Activated naive CD8-positive, alpha-beta T cell treated with anti-CD3 and anti-CD28 coated beads, Interleukin-2, amount 10 ng/mL, durations not matched to agents 7 days and 5 days (primary cell): ENCODE data around the gene VIL1. TPM values are rescaled to one million over a fixed set of nuclear protein-coding genes. Genes with fewer than 3 reads are reported as not detected.
A peak's percentile ranks its signal among the peaks of the same experiment; 100 is the strongest.

Experiments
- ATAC-seq: fragments of 150-1000 bp; cut with Tn5 transposase; one replicate; pipeline ENCODE4 v1.10.0; 2021; ENCODE audit warnings: low read depth, moderate library complexity
- POLR2A ChIA-PET: fragments of 350-600 bp; sonication (Branson Sonifier 250); formaldehyde crosslinking; loops from one replicate; lab custom pipeline; 2021; ENCODE audit warnings: antibody characterized with exemption; lab: Charles Lee
- DNase-seq: peaks from one replicate; pipeline ENCODE4 v3.0.0; 2021
- H3K27ac Mint-ChIP-seq: one replicate; pipeline ENCODE4 v1.8.0; 2022; ENCODE audit warnings: mild to moderate bottlenecking, mixed read lengths
- H3K27me3 Mint-ChIP-seq: one replicate; pipeline ENCODE4 v1.8.0; 2022; ENCODE audit warnings: mild to moderate bottlenecking, moderate library complexity, mixed read lengths
- H3K36me3 Mint-ChIP-seq: one replicate; pipeline ENCODE4 v1.8.0; 2021; ENCODE audit warnings: mild to moderate bottlenecking, mixed read lengths
- H3K4me1 Mint-ChIP-seq: one replicate; pipeline ENCODE4 v1.8.0; 2021; ENCODE audit warnings: mixed read lengths
- H3K4me3 Mint-ChIP-seq: one replicate; pipeline ENCODE4 v1.8.0; 2022; ENCODE audit warnings: mild to moderate bottlenecking, moderate library complexity, mixed read lengths
- H3K9me3 Mint-ChIP-seq: one replicate; pipeline ENCODE4 v1.8.0; 2021; ENCODE audit warnings: mixed read lengths
- microRNA-seq: library from miRNA; unstranded; fragments of <30 nt; microRNA quantifications from one replicate; pipeline ENCODE4 v1.2.0, GENCODE V29; 2022
- total RNA-seq, 2 experiments: library from RNA; stranded (reverse); gene quantifications; one replicate each; pipeline ENCODE4 v1.2.3, GENCODE V29; 2021

Gene VIL1
- total RNA-seq, 2 experiments from 2014 or later: not detected

GRCh38 chr2:218477247-218477646 is 58.3 kb downstream of the VIL1 start:
- Mint-ChIP-seq H3K27me3 (no peaks in the 10 kb centered on the region), H3K4me1 (peaks cover 1% of the 10 kb centered on the region), H3K9me3 (no peaks in the 10 kb centered on the region), H3K36me3 (peaks cover 40% of the 10 kb centered on the region), H3K27ac (no peak overlapping the region), H3K4me3 (no peak overlapping the region)
- no peak for ATAC-seq
- no peak for DNase-seq
- POLR2A ChIA-PET: no interaction called here

GRCh38 chr2:218478544-218478943 is 59.6 kb downstream of the VIL1 start:
- H3K27ac Mint-ChIP-seq: no peak overlapping the region
- no peak for DNase-seq
- H3K4me1 Mint-ChIP-seq: peaks cover 12% of the 10 kb centered on the region
- H3K36me3 Mint-ChIP-seq: peaks cover 35% of the 10 kb centered on the region
- POLR2A ChIA-PET: no interaction called here
- H3K9me3 Mint-ChIP-seq: no peaks in the 10 kb centered on the region
- ATAC-seq: no peak
- no peak overlapping the region for H3K4me3 Mint-ChIP-seq
- no peaks in the 10 kb centered on the region for H3K27me3 Mint-ChIP-seq

GRCh38 chr2:218479595-218479994 is 60.7 kb downstream of the VIL1 start:
- Mint-ChIP-seq H3K4me3 (no peak overlapping the region), H3K27ac (no peak overlapping the region), H3K36me3 (peaks cover 34% of the 10 kb centered on the region), H3K4me1 (peaks cover 16% of the 10 kb centered on the region), H3K27me3 (no peaks in the 10 kb centered on the region), H3K9me3 (no peaks in the 10 kb centered on the region)
- POLR2A ChIA-PET: no interaction called here
- ATAC-seq (no peak), DNase-seq (no peak)

- Mint-ChIP-seq H3K27me3 (no peaks in the 10 kb centered on the region), H3K36me3 (peaks cover 44% of the 10 kb centered on the region), H3K9me3 (no peaks in the 10 kb centered on the region), H3K4me1 (peaks cover 16% of the 10 kb centered on the region), H3K4me3 (no peak overlapping the region), H3K27ac (no peak overlapping the region)
- POLR2A ChIA-PET: interaction anchor here (0.6 kb wide), 2 partner anchors 44 to 57 kb away, joined by 3 to 9 read pairs; no protein-coding TSS in a partner anchor
- ATAC-seq: no peak
- DNase-seq: no peak
Observed at GRCh38 chr2:218482651-218483050, 63.7 kb downstream of the VIL1 start.

- Mint-ChIP-seq H3K27ac (no peak overlapping the region), H3K4me3 (no peak overlapping the region), H3K4me1 (peaks cover 15% of the 10 kb centered on the region), H3K36me3 (peaks cover 52% of the 10 kb centered on the region), H3K9me3 (no peaks in the 10 kb centered on the region), H3K27me3 (no peaks in the 10 kb centered on the region)
- DNase-seq (no peak), ATAC-seq (no peak)
- POLR2A ChIA-PET: no interaction called here
Observed at GRCh38 chr2:218485986-218486667, 67.2 kb downstream of the VIL1 start.

GRCh38 chr2:218500501-218501060 is 81.7 kb downstream of the VIL1 start:
- POLR2A ChIA-PET: interaction anchor here (0.7 kb wide), 1 partner anchor 375 kb away, joined by 3 read pairs; the partner anchor contains the start of gene CXCR2

GRCh38 chr2:218501665-218502064 is 82.7 kb downstream of the VIL1 start:
- Mint-ChIP-seq H3K9me3 (no peaks in the 10 kb centered on the region), H3K4me3 (no peak overlapping the region), H3K27me3 (no peaks in the 10 kb centered on the region), H3K4me1 (peaks cover 7% of the 10 kb centered on the region), H3K27ac (no peak overlapping the region), H3K36me3 (peaks cover 32% of the 10 kb centered on the region)
- POLR2A ChIA-PET: interaction anchor here (0.5 kb wide), 1 partner anchor 90 kb away, joined by 3 read pairs; no protein-coding TSS in a partner anchor
- DNase-seq (no peak), ATAC-seq (no peak)

More at GRCh38 chr2:218500501-218501060, 81.7 kb downstream of the VIL1 start:
- DNase-seq (no peak), ATAC-seq (no peak)
- Mint-ChIP-seq H3K4me3 (no peak overlapping the region), H3K36me3 (peaks cover 29% of the 10 kb centered on the region), H3K27me3 (no peaks in the 10 kb centered on the region), H3K9me3 (no peaks in the 10 kb centered on the region), H3K27ac (no peak overlapping the region), H3K4me1 (peaks cover 7% of the 10 kb centered on the region)

Small RNA genes lying within 50 kb of the gene (microRNA-seq; reads per million reads assigned to microRNA genes)
- 51,341 reads per million, percentile 98 among the genes with 10 or more reads in this experiment for gene MIR26B

Other genes starting within 250 kb of the VIL1 start
- 100 to 1,000 TPM; 707 to 735 TPM for gene ARPC2, start 201.9 kb upstream of the VIL1 start, total RNA-seq
- gene GPBAR1, start 158.1 kb upstream of the VIL1 start, total RNA-seq: under 1 TPM; 0.71 to 0.72 TPM
- 10 to 100 TPM; 45.2 to 51.7 TPM for gene AAMP, start 149.0 kb upstream of the VIL1 start, total RNA-seq
- 10 to 100 TPM; 33.9 to 36.3 TPM for gene PNKD, start 148.6 kb upstream of the VIL1 start, total RNA-seq
- 10 to 100 TPM; 61.0 to 71.5 TPM for gene TMBIM1, start 126.6 kb upstream of the VIL1 start, total RNA-seq
- not detected for gene CATIP, start 62.3 kb upstream of the VIL1 start, total RNA-seq
- 1 to 10 TPM; 1.6 to 1.7 TPM for gene SLC11A1, start 36.9 kb upstream of the VIL1 start, total RNA-seq
- gene CTDSP1, start 19.3 kb upstream of the VIL1 start, total RNA-seq: 100 to 1,000 TPM; 169 to 174 TPM
- 10 to 100 TPM; 31.9 to 33.5 TPM for gene USP37, start 149.2 kb downstream of the VIL1 start, total RNA-seq
- 10 to 100 TPM; 75.0 to 79.5 TPM for gene CNOT9, start 149.7 kb downstream of the VIL1 start, total RNA-seq
- gene PLCD4, start 188.8 kb downstream of the VIL1 start, total RNA-seq: under 1 TPM; 0.54 to 0.64 TPM
- gene ZNF142, start 240.5 kb downstream of the VIL1 start, total RNA-seq: 10 to 100 TPM; 48.6 TPM
- gene BCS1L, start 240.6 kb downstream of the VIL1 start, total RNA-seq: 10 to 100 TPM; 46.7 to 49.3 TPM